ENCODE results near the gene TPCN2.
"Not testable (repeated sequence)": the region's sequence is repeated elsewhere in the genome, so short reads cannot be mapped to it uniquely, and the experiment has no call there.

The TPCN2 gene

DNA sequence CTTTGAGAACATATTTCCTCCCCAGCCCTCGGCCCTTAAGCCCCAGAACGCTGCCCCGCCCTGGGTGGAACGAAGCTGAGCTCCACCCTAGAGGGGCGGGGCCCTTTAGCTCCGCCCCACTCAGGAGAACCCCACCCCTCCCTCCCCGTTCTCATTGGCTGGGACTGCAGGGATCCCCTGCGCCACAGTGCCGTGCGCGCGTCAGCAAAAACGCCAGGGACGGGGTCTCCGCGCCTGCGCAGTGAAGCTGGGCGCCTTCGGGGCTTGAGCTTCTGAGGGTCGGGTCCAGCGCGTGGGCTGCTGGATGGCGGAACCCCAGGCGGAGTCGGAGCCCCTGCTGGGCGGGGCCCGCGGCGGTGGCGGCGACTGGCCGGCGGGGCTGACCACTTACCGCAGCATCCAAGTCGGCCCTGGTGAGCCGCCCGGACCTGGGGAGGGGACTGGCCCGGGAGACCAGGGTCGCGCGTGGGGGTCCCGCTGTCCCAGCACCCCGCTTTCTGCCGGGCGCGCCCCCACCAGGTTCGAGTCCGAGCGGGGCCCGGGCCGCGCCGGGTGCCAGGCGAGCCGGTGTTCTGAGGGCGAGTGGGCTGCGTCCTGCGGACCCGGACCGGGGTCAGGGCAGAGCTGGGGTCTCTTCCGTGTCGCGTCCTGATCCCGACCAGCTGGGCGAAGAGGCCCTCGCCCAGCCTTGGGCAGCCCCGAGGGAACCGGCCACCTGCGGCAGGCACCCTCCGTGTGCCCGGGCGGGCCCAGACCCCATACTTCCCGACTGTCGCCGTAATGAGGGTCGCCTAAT, at the start of gene TPCN2:
Gene TPCN2 (plus strand): TSS at position 239 of the 796 bp plus-strand sequence. CDS start 66 bp downstream, at position 305.
- DNase-seq: peak; percentile 85

DNA sequence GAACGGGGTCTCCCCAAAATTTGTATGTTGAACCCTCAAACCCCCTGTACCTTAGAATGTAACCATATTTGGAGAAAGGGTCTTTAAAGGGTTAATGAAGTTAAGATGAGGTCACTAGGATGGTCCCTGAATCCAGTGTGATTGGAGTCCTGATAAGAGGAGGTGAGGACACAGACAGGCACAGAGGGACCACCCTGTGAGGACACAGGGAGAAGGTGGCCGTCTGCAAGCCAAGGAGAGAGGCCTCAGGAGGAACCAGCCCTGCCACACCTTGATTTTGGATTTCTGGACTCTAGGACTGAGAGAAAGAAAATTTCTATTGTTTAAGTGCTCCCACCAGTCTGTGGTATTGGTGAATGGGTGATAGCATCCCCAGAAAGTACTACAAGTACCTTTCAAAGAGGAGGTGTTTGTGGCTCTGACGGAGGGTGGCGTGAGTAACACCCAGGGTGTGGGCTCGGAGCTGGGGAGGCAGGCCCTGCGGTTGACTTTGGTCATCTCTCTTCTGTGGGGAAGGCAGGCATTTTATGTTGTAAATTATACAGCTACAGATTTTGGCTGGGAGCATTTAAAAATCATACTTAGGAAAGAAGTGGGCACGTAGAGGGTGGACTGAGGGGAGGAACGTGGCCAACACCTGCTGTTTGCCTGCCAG, 49.5 kb upstream of the TPCN2 start:
- DNase-seq: no peak

DNA sequence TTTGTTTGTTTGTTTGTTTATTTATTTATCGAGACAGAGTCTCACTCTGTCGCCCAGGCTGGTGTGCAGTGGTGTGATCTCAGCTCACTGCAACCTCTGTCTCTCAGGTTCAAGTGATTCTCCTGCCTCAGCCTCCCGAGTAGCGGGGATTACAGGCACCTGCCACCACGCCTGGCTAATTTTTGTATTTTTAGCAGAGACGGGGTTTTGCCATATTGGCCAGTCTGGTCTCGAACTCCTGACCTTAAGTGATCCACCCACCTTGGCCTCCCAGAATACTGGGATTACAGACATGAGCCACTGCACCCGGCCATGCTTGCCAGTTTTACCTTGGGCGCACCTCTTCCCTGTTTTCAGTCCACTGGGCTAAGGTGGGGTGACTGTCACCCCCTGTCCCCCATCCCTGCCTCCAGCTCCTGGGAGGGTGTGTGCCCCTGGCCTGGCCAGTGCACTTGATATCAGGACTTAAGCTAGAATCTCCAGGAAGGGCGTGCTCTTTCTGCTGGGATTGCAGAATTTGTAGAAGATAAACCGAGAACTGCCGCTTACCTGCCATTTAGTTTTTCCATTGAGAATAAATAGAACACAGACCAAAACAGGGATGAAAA, 48.9 kb upstream of the TPCN2 start:
- DNase-seq: not testable (repeated sequence)

DNA sequence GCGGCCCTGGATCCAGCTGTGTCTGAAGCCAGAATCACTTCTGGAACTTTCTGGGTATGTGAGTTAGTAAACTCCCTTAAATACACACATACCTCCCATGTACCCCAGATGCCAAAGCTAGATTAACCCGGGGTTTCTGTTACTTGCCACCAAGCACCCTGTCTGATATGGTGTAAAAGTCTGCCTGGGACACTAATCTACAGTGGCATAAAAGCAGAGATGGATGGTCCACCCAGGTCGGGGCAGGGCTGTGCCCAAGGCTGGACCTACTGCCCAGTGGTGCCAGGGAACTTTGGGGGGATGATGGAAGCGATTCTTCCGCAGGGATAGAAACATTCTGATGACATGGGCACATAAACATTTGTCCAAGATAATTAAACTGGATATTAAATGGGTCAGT, 48.3 kb upstream of the TPCN2 start:
- DNase-seq: no peak

- DNase-seq: no peak
These were observed 47.9 kb upstream of the TPCN2 start for GRCh38 chr11:69000831-69001242.

DNA sequence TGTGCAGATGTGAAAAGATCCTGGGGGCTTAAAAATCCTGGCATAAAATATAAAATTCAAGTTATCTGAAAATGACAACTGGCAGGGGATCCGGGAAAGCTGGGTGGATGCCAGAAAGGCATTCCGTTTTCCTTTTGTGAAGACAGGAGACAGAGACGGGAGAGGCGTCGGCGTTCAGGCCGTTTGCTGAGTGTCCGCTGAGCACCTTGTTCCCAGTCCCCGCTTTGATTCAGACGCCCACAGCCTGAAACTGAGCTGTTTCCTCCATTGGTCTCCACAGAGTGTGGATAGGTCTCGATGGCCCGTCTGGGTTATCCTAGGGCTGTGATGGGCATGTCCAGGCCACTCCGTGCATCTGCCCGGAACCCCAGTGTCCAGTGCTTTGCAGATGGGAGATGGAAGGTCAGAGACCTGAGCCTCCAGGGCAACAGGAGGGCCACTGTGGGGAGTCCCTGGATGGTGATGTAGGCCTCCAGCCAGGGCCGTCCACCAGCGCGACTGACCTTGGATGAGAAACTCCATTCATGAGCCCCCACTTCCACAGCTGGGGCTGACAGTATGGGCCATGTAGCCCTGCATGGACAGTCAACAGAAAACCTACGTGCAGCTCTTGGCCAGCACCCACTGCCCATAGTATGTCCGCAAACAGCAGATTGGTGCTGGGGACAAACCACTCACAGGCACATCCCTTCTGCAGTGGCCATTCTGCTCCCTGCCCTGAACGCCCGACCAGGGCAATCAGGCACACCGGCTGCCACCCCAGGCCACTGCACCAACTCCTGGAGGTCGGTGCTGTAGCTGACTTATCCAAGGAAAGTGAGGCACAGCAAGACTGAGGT, 47.3 kb upstream of the TPCN2 start:
- no peak for DNase-seq

- DNase-seq: no peak
These were observed 46.6 kb upstream of the TPCN2 start for GRCh38 chr11:69002110-69002569.

DNA sequence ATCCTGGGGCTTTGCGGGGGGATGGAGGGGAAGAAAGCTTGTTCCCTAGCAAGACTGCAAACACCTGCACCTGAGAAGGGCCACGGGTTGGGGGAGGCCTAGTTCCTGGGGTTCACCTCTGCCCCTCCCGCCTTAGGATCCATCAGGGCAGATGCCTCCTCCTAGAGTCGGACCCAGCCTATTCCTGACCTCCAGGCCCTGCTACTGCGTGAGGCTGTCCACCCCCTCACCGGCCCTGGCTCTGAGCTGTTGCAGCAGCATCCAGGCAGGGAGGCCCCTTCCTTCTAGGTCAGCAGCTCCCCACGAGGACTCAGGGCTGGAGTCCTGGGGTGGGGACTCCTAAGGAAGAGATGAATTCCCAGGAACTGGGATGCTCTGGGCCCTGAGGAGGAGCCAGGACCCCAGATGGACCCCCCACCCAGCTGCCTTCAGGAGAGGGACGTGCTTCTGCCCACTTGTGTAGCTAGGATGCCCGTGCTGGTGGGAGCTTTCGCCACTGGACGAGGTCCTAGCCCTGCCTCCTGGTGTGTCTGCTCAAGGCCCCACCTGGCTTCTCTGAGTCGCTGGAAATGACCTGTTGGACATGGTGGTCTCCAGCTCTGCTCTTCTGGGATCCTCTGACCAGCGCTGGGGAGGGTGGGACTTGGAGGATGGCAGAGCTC, 46.0 kb upstream of the TPCN2 start:
- no peak for DNase-seq

GRCh38 chr11:69003301-69003865, 45.3 kb upstream of the TPCN2 start:
- no peak for DNase-seq

- no peak for DNase-seq
These were observed 44.8 kb upstream of the TPCN2 start for GRCh38 chr11:69003866-69004367.

DNA sequence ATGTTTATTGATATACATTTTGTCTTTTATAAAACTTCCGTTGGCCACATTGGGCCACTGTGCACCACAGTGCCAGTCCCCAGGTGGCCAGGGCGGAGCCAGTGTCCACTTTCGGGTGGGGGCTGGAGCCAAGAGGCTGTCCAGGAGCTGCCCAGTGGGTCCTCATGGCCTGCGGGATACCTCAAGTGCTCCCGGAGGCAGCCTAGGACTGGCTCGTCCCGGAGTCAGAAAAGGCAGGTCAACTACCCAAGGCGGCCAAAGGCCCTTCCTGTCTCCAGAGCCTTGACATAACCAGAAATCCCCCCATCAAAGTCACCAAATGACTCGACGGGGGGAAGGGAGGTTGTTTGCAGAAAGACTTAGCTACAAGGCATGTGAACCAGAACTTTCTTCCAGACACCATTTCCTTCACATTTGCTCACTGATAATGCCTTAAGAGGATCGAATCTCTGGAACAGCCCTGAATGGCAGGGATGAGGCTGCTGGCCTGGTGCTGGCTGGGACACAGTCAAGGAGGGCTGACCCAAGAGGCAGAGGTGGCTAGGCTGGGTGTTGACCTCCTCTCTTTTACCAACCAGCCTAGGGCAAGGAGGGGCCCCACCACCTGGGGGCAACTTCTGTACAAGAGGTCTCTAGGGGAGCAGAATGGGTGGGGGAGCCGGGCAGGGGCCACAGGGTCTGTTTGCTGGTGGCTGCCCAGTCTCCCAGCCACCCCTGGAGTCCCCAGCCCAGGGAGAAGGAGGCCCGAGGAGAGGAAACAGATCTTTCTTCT, 44.1 kb upstream of the TPCN2 start:
- no peak for DNase-seq

DNA sequence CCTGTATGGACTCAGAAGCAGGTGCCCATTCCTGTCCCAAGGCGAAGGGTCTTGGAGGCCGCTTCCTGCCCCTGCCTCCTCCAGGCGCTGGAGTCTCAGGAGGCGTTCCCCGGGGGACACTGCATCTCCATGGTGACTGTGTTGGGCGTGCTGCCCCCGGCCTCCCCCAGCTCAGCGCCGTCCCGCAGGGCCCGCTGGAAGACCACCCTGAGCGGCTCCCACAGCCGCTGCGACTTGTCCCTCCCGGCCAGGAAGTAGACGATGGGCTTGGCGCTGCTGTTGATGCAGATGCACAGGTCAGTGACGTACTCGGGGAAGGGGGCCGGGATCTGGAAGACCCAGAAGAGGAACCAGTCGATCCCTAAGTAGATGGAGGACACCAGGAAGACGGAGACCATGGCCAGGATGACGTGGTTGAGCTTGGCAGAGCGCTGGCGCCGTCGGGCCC, 43.5 kb upstream of the TPCN2 start:
- DNase-seq: no peak

- no peak for DNase-seq
These were observed 42.9 kb upstream of the TPCN2 start for GRCh38 chr11:69005631-69006368.

GRCh38 chr11:69006816-69007215, 41.9 kb upstream of the TPCN2 start:
- no peak for DNase-seq

- no peak for DNase-seq
These were observed 40.8 kb upstream of the TPCN2 start for GRCh38 chr11:69007975-69008381.

DNA sequence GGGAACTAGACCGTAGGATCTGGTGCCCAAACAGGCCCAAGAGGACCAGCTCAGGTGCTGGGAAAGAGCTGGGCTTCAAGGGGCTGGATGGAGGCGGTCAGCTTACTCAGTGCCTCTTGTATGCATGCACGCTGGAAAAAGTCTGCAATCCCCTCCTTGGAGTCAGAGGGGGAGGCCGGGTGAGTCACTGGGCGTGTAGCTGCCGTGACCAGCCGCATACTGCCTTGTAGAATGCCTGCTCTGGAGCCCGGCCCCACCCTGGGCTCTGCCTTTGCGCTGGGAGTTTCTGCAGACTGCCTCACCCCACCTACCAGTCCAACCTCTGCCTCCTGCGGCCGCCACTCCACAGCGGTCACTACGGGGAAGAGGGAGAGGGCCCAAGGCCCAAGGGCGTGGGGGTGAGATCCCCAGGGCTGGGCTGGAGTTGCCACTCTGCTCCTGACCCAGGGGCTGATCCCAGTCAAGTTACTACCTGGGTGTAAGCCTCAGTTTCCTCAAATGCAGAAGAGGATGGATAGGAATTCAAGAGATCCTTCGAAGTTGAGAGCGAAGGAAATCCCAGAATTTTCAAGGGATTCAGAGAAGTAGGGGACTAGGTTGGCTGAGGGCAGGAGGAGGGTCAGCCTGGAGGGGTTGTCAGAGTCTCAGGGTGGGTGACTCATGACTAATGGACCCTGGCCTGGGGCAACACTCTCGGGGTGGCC, 39.8 kb upstream of the TPCN2 start:
- DNase-seq: no peak

- DNase-seq: no peak
These were observed 39.1 kb upstream of the TPCN2 start for GRCh38 chr11:69009441-69010211.

- DNase-seq: no peak
These were observed 38.3 kb upstream of the TPCN2 start for GRCh38 chr11:69010361-69010891.
